ENCODE results near the gene GPC3.

GPC3 gene

GRCh38 chrX:133881007-133881406, 104.4 kb downstream of the GPC3 start:
- H3K4me3 ChIP-seq (ENCODE audit: low read depth, low read length), result no peak overlapping the region
- no peak for DNase-seq (ENCODE audit: low read depth)
- no peak for TF ChIP-seq CTCF (IDR thresholded peaks at IDR 0.05; ENCODE audit: low read depth, low read length, missing control alignments)

DNA sequence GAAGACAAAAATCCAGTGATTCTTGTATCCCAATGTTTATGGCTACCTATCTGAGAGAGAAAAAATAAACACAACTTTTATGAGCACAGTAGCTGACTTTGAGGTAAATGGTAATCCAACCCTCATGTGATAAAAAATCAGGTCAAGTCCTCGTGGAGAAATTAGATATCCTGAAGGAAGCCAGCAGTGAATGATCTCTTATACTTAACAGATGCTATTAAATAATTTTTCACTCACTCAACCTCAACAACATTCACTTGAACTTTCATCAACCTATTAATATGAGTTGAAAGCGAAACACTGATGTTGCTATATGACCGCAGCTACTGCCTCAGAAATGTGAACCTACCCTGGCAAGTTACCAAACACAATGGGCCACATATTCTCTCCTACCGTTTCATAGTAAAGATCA, 105.4 kb downstream of the GPC3 start:
- no peak for DNase-seq (ENCODE audit: low read depth)
- H3K4me3 ChIP-seq (ENCODE audit: low read depth, low read length), result no peak overlapping the region
- no peak for TF ChIP-seq CTCF (IDR thresholded peaks at IDR 0.05; ENCODE audit: low read depth, low read length, missing control alignments)

DNA sequence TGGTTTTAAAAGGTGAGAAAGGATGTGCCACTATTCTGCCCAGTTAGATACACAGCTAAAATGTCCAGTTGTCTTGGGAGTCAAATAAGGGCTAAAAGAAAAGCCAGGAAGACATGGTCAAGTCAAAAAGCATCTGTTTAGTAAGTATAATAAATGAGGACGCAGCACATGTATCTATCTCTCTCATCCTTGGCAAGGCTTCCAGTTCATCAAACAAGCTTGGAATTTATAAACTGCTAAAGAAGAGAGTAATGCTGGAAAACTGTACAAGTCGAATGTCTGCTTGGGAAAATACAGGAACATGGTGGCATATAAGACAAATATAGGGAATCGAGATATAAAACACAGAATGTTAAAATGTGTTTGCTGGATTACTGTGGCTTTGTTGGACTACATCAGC, 106.7 kb downstream of the GPC3 start:
- no peak for TF ChIP-seq CTCF (IDR thresholded peaks at IDR 0.05; ENCODE audit: low read depth, low read length, missing control alignments)
- DNase-seq (ENCODE audit: low read depth), result no peak
- H3K4me3 ChIP-seq (ENCODE audit: low read depth, low read length), result no peak overlapping the region

GRCh38 chrX:133876646-133877045, 108.7 kb downstream of the GPC3 start:
- H3K4me3 ChIP-seq (ENCODE audit: low read depth, low read length), result no peak overlapping the region
- TF ChIP-seq CTCF (IDR thresholded peaks at IDR 0.05; ENCODE audit: low read depth, low read length, missing control alignments), result no peak
- DNase-seq (ENCODE audit: low read depth), result no peak

- no peak overlapping the region for H3K4me3 ChIP-seq (ENCODE audit: low read depth, low read length)
- no peak for DNase-seq (ENCODE audit: low read depth)
- TF ChIP-seq CTCF (IDR thresholded peaks at IDR 0.05; ENCODE audit: low read depth, low read length, missing control alignments), result no peak
Measured at GRCh38 chrX:133869270-133869669, 116.1 kb downstream of the GPC3 start.

GRCh38 chrX:133868682-133869081, 116.7 kb downstream of the GPC3 start:
- no peak for DNase-seq (ENCODE audit: low read depth)
- TF ChIP-seq CTCF (IDR thresholded peaks at IDR 0.05; ENCODE audit: low read depth, low read length, missing control alignments), result no peak
- no peak overlapping the region for H3K4me3 ChIP-seq (ENCODE audit: low read depth, low read length)

DNA sequence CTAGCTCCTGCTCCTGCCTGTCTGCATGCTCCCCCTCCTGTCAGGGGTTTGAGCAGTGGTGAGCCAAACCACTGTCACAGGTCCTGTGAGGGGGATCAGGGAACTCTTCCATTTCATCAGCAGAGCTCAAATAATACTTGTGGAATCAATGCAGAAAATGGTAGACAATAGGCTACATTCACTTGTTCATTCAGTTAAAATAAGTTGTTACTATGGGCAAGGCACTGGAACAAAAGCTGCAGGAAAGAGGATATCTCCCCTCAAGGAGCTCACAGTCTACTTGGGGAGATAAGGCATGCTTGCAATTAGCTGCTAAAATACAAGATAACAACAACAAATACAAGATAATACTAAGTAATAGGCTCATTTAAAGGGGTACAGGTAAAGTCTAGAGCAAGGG, 117.1 kb downstream of the GPC3 start:
- no peak overlapping the region for H3K4me3 ChIP-seq (ENCODE audit: low read depth, low read length)
- DNase-seq (ENCODE audit: low read depth), result no peak
- no peak for TF ChIP-seq CTCF (IDR thresholded peaks at IDR 0.05; ENCODE audit: low read depth, low read length, missing control alignments)
